ENCODE measurements around the gene ECHS1. TPM values are rescaled to one million over a fixed set of nuclear protein-coding genes. Genes with fewer than 3 reads are reported as not detected.
A peak's percentile ranks its signal among the peaks of the same experiment; 100 is the strongest.

Gene ECHS1
- total and polyA plus RNA-seq, 9 of the 15 experiments (the other 6 are each of a cell fraction or from before 2014, with no cell fraction given): 16.6 to 100 (median 68.1) TPM

DNA sequence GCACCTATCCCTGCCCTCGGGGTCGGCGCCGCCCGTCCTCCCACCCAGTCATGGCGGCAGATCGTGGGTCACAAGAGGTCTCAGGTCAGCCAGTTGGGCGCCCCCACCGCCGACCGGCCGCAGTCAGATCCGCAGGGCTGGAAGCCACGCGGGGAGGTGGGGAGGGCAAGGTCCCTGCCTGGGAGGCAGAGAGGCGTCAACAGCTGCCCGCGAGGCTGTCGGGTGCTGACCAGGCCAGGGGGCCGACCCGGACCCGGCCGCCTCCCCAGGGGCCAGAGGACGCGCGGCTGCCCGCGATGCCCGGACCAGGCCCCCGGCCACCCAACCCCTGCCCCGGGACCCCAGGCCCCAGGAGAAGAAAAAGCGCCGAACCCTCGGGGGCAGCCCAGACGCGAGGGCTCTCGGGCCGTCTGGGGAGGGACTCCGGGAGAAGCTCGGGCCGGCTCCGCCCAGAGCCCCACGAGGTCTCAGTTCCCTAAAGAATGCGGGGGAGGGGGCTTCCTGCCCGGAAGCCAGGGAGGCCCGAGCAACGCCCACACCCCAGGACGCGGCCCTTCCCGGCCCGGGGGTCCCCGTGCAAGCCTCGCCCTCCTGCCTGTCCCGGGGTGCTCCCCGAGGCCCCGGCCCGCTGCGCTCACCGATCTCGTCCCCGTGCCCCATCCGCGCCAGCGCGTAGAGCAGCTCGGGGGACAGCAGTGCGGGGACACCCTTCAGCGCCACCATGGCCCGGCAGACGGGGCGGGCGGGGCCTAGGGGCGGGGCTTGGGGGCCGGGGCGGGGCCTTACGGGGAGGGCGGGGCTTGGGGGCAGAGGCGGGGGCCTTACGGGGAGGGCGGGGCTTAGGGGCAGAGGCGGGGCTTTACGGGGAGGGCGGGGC is 15.6 kb downstream of the ECHS1 start, which contains the start of gene FUOM (continued):
- TF ChIP-seq POU5F1 (IDR thresholded peaks at IDR 0.05; ENCODE audit: borderline replicate concordance, low read depth, low read length, partially characterized antibody) (no peak), NR2C2 (CRISPR knock-in tag; IDR thresholded peaks at IDR 0.05) (no peak), NR2C2 (tag; IDR thresholded peaks at IDR 0.05) (peak; percentile 60), SMAD1 (IDR thresholded peaks at IDR 0.05; ENCODE audit: low read depth, low read length, partially characterized antibody) (no peak), ESRRB (CRISPR knock-in tag; IDR thresholded peaks at IDR 0.05; ENCODE audit: borderline replicate concordance) (no peak), BCL6 (CRISPR knock-in tag; IDR thresholded peaks at IDR 0.05) (no peak), ZNF347 (CRISPR knock-in tag; IDR thresholded peaks at IDR 0.05; ENCODE audit: low read depth) (no peak), TAF9B (IDR thresholded peaks at IDR 0.05; ENCODE audit: partially characterized antibody) (no peak)
- TF ChIP-seq, protein P1, sequence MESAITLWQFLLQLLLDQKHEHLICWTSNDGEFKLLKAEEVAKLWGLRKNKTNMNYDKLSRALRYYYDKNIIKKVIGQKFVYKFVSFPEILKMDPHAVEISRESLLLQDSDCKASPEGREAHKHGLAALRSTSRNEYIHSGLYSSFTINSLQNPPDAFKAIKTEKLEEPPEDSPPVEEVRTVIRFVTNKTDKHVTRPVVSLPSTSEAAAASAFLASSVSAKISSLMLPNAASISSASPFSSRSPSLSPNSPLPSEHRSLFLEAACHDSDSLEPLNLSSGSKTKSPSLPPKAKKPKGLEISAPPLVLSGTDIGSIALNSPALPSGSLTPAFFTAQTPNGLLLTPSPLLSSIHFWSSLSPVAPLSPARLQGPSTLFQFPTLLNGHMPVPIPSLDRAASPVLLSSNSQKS (CRISPR knock-in tag; IDR thresholded peaks at IDR 0.05): no peak
- TF ChIP-seq, protein P2, sequence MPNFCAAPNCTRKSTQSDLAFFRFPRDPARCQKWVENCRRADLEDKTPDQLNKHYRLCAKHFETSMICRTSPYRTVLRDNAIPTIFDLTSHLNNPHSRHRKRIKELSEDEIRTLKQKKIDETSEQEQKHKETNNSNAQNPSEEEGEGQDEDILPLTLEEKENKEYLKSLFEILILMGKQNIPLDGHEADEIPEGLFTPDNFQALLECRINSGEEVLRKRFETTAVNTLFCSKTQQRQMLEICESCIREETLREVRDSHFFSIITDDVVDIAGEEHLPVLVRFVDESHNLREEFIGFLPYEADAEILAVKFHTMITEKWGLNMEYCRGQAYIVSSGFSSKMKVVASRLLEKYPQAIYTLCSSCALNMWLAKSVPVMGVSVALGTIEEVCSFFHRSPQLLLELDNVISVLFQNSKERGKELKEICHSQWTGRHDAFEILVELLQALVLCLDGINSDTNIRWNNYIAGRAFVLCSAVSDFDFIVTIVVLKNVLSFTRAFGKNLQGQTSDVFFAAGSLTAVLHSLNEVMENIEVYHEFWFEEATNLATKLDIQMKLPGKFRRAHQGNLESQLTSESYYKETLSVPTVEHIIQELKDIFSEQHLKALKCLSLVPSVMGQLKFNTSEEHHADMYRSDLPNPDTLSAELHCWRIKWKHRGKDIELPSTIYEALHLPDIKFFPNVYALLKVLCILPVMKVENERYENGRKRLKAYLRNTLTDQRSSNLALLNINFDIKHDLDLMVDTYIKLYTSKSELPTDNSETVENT (CRISPR knock-in tag; IDR thresholded peaks at IDR 0.05): no peak; the same call in 1 of the 2 replicates
- TF ChIP-seq, protein P3, sequence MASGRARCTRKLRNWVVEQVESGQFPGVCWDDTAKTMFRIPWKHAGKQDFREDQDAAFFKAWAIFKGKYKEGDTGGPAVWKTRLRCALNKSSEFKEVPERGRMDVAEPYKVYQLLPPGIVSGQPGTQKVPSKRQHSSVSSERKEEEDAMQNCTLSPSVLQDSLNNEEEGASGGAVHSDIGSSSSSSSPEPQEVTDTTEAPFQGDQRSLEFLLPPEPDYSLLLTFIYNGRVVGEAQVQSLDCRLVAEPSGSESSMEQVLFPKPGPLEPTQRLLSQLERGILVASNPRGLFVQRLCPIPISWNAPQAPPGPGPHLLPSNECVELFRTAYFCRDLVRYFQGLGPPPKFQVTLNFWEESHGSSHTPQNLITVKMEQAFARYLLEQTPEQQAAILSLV (tag; IDR thresholded peaks at IDR 0.05): no peak
- TF ChIP-seq, protein P4, sequence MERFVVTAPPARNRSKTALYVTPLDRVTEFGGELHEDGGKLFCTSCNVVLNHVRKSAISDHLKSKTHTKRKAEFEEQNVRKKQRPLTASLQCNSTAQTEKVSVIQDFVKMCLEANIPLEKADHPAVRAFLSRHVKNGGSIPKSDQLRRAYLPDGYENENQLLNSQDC (CRISPR knock-in tag; IDR thresholded peaks at IDR 0.05): no peak
- TF ChIP-seq, protein P5, sequence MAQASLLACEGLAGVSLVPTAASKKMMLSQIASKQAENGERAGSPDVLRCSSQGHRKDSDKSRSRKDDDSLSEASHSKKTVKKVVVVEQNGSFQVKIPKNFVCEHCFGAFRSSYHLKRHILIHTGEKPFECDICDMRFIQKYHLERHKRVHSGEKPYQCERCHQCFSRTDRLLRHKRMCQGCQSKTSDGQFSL (CRISPR knock-in tag; IDR thresholded peaks at IDR 0.05): no peak
- TF ChIP-seq, protein P5 (tag; IDR thresholded peaks at IDR 0.05): no peak
- TF ChIP-seq, protein P6, sequence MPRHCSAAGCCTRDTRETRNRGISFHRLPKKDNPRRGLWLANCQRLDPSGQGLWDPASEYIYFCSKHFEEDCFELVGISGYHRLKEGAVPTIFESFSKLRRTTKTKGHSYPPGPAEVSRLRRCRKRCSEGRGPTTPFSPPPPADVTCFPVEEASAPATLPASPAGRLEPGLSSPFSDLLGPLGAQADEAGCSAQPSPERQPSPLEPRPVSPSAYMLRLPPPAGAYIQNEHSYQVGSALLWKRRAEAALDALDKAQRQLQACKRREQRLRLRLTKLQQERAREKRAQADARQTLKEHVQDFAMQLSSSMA (CRISPR knock-in tag; IDR thresholded peaks at IDR 0.05): no peak
- TF ChIP-seq, protein P7, sequence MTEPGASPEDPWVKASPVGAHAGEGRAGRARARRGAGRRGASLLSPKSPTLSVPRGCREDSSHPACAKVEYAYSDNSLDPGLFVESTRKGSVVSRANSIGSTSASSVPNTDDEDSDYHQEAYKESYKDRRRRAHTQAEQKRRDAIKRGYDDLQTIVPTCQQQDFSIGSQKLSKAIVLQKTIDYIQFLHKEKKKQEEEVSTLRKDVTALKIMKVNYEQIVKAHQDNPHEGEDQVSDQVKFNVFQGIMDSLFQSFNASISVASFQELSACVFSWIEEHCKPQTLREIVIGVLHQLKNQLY (CRISPR knock-in tag; conservative IDR thresholded peaks at IDR 0.05): no peak
- TF ChIP-seq, protein P8, sequence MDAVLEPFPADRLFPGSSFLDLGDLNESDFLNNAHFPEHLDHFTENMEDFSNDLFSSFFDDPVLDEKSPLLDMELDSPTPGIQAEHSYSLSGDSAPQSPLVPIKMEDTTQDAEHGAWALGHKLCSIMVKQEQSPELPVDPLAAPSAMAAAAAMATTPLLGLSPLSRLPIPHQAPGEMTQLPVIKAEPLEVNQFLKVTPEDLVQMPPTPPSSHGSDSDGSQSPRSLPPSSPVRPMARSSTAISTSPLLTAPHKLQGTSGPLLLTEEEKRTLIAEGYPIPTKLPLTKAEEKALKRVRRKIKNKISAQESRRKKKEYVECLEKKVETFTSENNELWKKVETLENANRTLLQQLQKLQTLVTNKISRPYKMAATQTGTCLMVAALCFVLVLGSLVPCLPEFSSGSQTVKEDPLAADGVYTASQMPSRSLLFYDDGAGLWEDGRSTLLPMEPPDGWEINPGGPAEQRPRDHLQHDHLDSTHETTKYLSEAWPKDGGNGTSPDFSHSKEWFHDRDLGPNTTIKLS (IDR thresholded peaks at IDR 0.05; ENCODE audit: borderline replicate concordance, low read depth): no peak
